ENCODE data around the gene MCRIP2. TPM values are rescaled to one million over a fixed set of nuclear protein-coding genes. Genes with fewer than 3 reads are reported as not detected.

MCRIP2 gene
- total and polyA plus RNA-seq, 2 of the 8 experiments (the other 6 are each of a cell fraction or from before 2014, with no cell fraction given): 45.4 to 75.5 TPM

DNA sequence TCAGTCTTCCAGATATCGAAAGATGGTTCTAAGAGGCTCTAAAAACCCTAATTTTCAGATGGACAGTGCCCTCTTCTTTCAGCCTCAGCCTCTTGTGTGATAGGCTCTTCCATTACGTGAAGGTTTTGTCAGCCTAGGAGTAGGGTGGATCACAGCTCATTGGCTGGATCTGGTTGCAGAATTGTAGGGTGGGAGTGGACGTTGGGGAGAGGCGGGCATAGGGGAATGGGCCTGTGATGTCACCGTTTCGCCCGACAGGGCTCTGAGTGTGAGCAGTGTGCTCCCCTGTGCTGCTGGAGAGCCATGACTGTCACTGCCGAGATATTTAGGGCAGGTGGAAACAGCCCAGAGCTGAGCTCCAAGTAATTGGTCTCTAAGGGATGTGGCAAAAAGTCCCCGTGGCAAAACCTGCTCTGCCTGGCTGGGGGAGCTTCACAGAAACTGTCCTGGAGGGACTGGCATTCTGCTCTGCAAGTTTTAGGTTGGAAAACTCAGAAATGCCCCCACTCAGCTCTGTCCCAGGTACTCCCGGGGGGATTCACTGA, 17.0 kb upstream of the MCRIP2 start (continued):
- TF ChIP-seq, protein P1, sequence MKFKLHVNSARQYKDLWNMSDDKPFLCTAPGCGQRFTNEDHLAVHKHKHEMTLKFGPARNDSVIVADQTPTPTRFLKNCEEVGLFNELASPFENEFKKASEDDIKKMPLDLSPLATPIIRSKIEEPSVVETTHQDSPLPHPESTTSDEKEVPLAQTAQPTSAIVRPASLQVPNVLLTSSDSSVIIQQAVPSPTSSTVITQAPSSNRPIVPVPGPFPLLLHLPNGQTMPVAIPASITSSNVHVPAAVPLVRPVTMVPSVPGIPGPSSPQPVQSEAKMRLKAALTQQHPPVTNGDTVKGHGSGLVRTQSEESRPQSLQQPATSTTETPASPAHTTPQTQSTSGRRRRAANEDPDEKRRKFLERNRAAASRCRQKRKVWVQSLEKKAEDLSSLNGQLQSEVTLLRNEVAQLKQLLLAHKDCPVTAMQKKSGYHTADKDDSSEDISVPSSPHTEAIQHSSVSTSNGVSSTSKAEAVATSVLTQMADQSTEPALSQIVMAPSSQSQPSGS (IDR thresholded peaks at IDR 0.05; ENCODE audit: low read length): no peak
- TF ChIP-seq TAF7 (optimal IDR thresholded peaks at IDR 0.05; ENCODE audit: borderline replicate concordance, low read depth, low read length) (no peak), RFX5 (IDR thresholded peaks at IDR 0.05; ENCODE audit: borderline replicate concordance, low read depth, low read length) (no peak), EP300 (IDR thresholded peaks at IDR 0.05; ENCODE audit: borderline replicate concordance in 1 of 2, low read depth in 2 of 2, low read length in 2 of 2) (no peak), CBX8 (IDR thresholded peaks at IDR 0.05; ENCODE audit: borderline replicate concordance, low read depth, low read length) (no peak), ZNF274 (IDR thresholded peaks at IDR 0.05; ENCODE audit: borderline replicate concordance, extremely low read depth, low read length) (no peak)

All from H1 (cell line).